ENCODE data around the gene MAD1L1.
"Not testable (repeated sequence)": the region's sequence is repeated elsewhere in the genome, so short reads cannot be mapped to it uniquely, and the experiment has no call there.

Gene MAD1L1

GRCh38 chr7:2175514-2175913 lies 57.2 kb downstream of the MAD1L1 start:
- no peak for DNase-seq (ENCODE audit: low read depth in 3 of 3)

GRCh38 chr7:2175091-2175490 lies 57.7 kb downstream of the MAD1L1 start:
- DNase-seq (ENCODE audit: low read depth in 3 of 3), result no peak

- DNase-seq (ENCODE audit: low read depth in 3 of 3), result no peak
Measured at GRCh38 chr7:2173189-2173827, 59.4 kb downstream of the MAD1L1 start.

- no peak for DNase-seq (ENCODE audit: low read depth in 3 of 3)
Measured at GRCh38 chr7:2172311-2173188, 60.2 kb downstream of the MAD1L1 start.

GRCh38 chr7:2171855-2172254 lies 60.9 kb downstream of the MAD1L1 start:
- no peak for DNase-seq (ENCODE audit: low read depth in 3 of 3)

GRCh38 chr7:2170576-2171521 lies 61.9 kb downstream of the MAD1L1 start:
- no peak for DNase-seq (ENCODE audit: low read depth in 3 of 3)

GRCh38 chr7:2169923-2170575 lies 62.7 kb downstream of the MAD1L1 start:
- DNase-seq (ENCODE audit: low read depth in 3 of 3), result no peak

- DNase-seq (ENCODE audit: low read depth in 3 of 3), result no peak
Measured at GRCh38 chr7:2168615-2169311, 64.0 kb downstream of the MAD1L1 start.

- DNase-seq (ENCODE audit: low read depth in 3 of 3), result no peak
Measured at GRCh38 chr7:2166625-2167280, 66.0 kb downstream of the MAD1L1 start.

GRCh38 chr7:2165610-2166594 lies 66.8 kb downstream of the MAD1L1 start:
- DNase-seq (ENCODE audit: low read depth in 3 of 3), result no peak

- no peak for DNase-seq (ENCODE audit: low read depth in 3 of 3)
Measured at GRCh38 chr7:2165239-2165609, 67.5 kb downstream of the MAD1L1 start.

GRCh38 chr7:2164646-2165045 lies 68.1 kb downstream of the MAD1L1 start:
- no peak for DNase-seq (ENCODE audit: low read depth in 3 of 3)

- no peak for DNase-seq (ENCODE audit: low read depth in 3 of 3)
Measured at GRCh38 chr7:2163600-2164555, 68.9 kb downstream of the MAD1L1 start.

GRCh38 chr7:2162959-2163358 lies 69.8 kb downstream of the MAD1L1 start:
- no peak for DNase-seq (ENCODE audit: low read depth in 3 of 3)

- not testable (repeated sequence) for DNase-seq (ENCODE audit: low read depth in 3 of 3)
Measured at GRCh38 chr7:2162004-2162902, 70.5 kb downstream of the MAD1L1 start.

GRCh38 chr7:2159176-2159520 lies 73.6 kb downstream of the MAD1L1 start:
- DNase-seq (ENCODE audit: low read depth in 3 of 3), result no peak

All from stimulated activated CD4-positive, alpha-beta T cell treated with anti-CD3 and anti-CD28 coated beads, TNF-alpha, amount 100 ng/mL, for 48 hours (primary cell).